HG03103 (cell line): Measurements from ENCODE around the gene SNX20.

Experiments
- ATAC-seq: cut with Tn5 transposase; IDR thresholded peaks from one replicate; pipeline ENCODE4 v1.9.1; 2021; ENCODE audit warnings: low read depth; ENCODE audit not compliant: unreplicated experiment

SNX20 gene

DNA sequence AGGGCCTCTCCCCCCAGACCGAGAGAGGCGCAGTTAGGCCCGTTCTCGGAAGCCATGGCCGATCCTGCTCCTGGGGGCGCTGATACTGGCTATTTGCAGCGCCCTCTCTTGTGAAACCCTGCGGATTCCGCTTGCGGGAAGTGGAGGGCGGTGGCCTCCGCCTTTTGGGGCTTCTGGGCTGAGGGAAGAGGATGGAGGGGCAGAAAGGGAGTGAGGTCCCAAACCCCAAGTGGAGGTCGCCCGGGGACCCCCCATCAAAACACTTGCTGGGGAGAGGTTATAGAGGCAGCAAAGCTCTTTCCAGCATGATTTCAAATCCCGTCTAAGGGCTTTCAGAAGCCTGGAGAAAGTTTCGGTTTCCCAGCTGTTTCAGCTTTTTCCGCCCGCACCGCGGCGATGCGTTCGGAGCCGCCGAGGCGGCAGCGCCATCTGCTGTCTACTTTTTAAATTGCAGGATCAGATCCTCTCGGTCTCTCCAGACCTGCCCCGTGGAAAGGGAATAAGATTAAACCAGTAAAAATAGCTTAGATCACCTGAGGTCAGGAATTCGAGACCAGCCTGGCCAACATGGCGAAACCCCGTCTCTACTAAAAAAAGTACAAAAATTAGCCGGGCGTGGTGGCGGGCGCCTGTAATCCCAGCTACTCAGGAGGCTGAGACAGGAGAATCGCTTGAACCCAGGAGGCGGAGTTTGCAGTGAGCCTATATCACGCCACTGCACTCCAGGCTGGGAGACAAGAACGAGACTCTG is 15.8 kb downstream of the SNX20 start:
- no peak for ATAC-seq

DNA sequence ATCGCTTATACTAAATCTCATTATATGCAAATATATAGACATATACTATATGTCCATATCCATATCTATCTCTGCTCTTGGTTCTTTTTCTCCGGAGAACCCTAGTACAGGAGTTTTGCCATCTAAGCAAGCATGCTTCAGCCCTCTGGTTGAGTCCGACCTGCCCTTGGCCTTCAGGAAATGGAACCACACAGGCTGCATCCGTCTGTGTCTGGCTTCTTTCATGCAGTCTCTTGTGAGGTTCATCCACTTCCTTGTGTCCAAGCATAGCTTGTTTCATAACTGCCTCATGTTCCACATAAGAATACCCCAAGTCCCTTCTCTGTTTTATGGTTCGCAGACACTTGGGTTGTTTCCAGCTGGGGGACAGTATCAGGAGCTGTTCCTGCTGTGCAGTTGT is 16.8 kb downstream of the SNX20 start:
- ATAC-seq: no peak

DNA sequence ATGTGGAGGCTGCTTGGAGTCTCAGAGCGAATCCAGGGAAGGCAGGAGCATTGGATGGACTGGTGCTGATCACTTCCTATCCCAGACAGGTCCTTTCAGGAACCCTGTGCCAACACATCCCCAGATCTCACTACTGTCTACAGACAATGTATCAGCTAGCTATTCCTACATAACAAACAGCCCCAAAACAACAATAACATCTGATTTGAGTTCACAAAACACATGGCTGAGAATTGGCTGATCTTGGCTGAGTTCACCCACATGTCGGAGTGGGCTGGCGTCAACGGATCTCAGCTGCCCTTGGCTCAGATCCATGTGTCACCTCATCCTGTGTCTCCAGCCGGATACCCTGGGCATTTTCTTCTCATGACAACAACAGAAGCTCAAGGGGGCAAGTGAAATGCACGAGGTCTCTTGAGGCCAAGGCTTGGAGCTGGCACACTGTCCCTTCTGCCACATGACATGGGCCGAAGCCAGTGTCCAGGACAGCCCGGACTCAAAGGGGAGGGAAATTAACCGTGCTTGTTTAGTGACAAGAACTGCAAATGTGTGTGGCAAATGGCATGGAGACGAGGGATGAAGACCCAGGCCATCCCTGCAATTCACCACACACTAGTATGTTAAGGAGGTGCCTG is 18.7 kb downstream of the SNX20 start:
- no peak for ATAC-seq

DNA sequence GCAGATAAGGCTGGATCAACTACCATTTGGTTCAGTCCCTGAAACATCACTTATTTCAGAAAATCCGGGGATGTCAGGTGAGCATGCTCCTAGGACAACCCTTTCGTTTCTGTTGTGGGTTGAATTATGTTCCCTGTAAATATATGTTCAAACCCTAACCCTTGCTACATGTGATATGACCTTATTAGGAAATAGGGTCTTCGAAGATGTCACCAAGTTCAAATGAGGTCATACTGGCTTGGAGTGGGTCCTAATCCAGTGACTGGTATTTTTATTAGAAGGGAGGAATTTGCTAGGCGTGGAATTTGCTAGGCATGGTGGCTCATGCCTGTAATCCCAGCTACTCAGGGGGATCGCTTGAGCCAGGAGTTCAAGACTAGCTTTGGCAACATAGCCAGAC is 21.3 kb downstream of the SNX20 start:
- ATAC-seq: no peak

DNA sequence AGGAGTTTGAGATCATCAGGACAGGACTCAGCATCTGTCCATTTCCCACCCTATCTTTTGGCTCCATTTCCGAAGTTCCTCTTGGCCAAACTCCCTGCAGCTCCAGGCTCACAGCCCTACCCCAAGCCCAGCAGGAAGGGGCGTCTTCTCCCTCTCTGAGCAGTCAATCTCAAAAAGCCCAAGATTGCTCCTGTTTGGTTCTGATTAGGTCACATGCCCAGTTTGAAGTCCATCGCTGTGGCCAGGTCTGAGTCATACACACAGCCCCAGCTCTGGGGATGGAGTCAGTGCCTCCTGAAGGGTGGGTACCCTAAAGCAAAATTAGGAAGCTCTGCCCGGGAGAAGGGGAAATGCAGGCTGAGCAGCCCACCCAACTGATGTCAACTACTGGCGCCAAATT is 23.9 kb downstream of the SNX20 start:
- no peak for ATAC-seq

DNA sequence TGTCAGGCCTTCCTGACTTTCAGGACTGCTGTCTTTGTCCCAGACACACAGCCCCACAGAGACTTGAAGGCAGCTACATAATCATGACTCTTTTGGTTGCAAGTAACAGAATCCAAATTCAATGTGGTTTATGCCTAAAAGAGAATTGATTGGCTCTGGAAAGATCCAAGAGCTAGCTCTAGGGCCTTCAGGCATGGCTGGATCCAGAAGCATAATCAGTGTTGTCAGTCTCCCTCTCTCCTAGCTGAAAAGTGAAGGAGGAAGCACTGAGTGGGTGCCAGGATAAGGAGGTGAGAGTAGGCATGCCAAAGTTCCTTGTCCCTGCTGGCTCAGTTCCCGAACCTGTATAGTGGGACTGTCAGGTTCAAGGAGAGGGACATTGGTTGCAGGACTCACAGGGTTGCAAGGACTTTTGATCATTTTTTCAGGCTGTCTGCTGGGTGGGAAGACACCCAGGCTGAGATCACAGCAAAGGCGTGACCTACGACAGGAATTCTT is 25.5 kb downstream of the SNX20 start:
- ATAC-seq: no peak

DNA sequence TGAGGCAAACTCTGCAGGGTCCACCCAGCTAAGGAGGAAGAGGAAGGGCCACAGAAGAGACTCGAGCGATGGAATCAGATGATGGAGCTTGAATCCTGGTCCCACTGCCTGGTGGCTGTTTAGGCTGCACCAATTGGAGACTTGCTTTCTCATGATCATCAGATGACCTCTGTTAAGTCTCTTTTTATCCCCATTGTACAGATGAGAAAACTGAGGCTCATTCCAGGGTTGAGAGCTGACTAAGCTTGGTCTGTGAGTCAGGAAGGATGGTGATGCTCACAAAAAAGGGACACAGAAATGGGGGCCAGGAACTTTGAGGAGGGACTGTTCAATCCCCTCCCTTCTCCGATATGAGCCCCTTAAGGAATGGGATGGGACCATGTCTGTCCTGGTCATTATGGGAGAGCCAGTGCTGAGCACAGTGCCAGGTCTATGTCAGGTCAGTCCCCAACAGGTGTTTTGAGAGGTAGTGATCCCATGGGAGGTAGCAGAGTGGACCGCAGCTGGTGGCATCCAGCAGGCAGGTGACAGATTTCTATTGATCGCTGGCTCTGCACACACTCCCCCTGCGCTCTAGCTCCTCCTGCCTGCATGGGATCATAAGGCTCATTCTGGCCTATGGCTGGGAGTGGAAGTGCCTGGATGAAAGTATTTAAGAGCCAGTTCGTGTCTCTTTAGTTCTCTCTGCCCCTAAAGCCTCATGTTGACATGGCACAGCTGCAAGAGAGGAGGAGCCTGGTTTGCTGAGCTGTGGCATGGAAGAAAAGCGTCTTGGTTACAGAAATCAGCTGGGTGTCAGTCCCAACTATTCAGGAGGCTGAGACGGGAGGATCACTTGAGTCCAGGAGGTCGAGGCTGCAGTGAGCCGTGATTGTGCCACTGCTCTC is 27.2 kb downstream of the SNX20 start:
- no peak for ATAC-seq

DNA sequence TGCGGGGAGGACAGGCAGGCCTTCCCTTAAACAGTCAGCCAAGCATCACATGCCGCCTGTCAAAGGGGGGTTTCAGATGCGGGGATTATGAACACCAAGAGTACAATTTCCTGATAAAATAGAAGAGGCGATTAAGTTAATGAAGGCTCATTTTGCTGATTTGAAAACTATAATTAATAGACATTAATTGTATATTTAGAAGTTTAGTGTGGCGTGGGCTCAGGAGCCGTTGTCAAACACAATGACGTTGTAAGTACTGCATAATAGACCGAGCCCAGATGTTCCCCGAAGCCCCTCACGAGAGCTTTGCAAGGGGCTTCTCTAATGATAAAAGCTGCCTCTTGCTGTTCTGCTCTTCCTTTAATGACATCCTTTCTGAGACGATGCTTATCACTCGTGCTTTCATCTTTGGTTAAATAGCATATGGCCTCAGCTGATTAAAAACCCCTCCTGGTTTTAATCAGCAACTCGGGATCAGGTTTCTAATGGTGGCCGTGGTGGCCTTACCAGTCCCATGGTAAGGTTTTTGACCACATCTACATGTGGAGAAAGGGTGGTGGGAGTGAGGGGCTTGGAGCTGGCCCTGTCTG is 28.2 kb downstream of the SNX20 start:
- no peak for ATAC-seq

DNA sequence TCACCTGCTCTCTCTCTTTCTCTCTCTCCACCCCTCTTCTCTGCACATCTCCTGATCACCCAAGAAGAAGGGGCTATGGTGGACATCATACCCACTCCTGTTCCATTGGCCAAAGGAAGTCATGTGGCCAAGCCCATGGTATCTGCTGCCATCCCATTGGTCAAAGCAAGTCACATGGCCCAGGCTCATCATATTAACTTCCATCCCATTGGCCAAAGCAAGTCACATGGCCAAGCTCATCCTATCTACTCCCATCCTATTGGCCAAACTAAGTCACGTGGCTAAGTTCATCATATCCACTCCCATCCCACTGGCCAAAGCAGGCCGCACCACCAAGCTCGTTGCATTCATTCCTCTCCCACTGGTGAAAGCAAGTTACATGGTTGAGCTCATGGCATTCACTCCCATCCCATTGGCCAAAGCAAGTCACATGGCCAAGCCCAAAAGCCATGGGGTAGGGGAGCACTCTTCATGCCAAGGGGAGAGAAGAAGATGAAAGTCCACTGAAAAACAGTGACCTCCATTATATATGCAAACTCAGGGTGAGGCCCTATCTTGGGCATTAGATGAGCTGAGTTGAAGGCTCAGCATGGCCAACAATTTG is 29.2 kb downstream of the SNX20 start:
- ATAC-seq: no peak

DNA sequence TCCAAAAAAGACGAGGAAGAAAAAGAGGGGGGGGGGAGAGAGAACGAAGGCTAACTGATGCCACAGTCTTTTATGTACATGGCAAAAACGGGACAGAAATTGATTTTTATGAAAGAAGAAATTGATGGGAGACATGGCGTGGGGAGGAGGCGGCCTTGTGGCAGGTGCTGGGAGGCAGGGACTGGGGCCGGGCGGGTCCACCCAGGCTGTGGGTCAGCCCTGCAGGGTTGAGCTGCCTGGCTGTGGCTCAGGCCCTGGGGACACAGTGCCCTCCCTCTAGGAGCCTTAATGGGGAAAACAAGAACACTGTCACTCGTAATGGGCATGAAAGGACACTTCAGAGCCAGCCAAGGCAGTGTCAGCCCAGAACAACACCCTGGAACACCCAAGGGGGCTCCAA is 34.8 kb downstream of the SNX20 start:
- no peak for ATAC-seq

DNA sequence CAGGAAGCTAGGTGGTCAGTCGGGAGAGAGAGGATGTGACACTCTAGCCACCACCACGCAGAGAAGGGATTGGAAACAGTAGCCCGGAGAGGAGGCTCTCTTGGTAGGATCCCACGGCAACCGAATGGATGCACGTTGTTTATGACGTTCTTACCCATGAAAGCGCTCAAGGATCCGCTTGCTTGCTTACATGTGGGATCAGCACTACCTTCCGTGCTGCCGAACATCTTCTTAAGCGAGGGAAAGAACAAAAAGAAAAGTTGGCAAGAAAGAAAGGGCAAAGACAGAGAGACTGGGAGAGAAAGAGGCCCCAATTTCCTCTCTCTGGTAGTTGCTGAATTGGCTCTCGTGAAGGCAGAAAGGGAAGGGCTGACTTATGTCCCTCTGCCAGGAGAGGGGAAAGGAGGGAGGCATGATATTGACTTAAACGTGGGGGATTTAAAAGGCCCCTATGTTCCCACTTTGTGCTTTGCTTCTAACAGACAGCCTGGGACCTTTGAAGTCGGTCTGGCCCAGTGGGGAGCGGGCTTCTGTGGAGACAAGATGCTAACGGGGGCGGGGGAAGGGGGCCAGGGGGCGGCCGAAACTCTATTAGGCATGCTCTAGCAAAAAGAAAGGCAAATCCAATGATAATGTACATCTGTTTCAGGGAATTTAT is 35.4 kb downstream of the SNX20 start:
- ATAC-seq: no peak

DNA sequence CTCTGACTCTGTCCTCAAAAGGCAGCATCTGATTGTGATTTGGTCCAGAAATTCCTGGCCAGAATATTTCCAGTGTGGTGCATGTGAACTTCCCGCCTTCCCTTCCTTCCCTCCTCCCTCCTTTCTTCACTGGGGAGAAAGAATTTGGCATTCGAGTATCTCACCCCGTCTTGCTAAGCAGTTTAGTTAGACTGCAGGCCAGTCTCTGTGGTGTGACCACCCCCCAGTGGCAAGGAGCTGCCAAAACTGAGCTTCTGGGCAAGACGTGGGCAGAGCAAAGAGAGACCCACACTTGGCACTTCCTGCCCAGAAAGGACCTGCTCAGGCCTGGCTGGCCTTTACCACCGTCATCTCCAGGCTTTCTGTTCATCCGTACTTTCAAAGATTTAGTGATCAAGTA is 36.4 kb downstream of the SNX20 start:
- no peak for ATAC-seq

DNA sequence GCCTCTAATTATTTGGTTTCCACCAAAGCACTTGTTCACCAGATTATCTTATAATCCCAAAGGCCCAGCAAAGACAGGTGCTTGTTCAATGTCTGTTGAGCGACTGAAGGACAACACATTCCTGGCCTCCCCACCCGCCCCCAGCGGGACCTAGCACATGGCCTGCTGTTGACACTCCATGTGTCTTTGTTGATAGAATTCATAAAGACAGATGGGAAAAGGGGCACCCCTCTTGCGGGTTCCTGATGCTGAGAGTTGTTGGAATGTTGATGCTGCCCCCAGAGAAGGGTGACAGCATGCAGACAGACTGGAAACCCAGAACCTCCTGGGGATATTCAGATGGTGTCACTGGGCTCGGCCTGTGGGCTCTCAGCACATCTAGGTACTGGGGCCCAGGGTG is 36.9 kb downstream of the SNX20 start:
- ATAC-seq: no peak

DNA sequence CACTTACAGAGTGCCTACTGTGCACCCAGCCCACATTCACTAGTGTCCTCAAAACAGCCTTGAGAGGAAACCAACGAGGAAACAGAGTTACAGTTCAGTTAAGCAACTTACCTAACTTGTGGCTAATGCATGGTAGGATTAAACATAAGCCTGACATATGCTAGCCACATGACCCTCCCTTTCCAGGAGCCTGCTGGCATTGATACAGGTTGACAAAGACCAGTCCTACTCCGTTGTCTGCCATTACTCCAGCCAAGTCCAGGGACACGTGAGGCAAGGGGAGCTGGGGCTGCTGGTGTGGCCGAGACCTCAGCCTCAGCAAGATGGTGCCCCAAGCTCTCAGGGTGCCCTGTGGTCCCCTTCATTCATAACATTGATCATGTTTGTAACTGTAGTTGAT is 37.9 kb downstream of the SNX20 start:
- ATAC-seq: no peak

DNA sequence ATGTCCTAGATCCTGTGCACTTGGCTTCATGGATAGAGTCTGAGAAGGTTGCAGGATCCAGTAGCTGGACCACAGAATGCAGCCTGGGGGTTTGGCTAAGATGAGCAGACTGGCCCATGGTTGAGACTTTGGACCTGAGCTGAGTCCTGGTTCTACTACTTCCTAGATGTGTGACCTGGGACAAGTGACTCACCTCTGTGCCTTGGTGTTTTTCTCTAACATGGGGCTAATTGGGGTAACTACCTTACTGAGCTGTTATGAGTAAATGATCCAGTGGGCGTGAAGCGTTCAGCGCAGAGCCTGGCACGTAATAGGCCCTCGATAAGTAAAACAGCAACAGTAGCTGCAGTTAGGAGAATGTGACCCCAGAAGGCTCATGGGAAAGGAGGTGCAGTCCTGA is 38.8 kb downstream of the SNX20 start:
- no peak for ATAC-seq

DNA sequence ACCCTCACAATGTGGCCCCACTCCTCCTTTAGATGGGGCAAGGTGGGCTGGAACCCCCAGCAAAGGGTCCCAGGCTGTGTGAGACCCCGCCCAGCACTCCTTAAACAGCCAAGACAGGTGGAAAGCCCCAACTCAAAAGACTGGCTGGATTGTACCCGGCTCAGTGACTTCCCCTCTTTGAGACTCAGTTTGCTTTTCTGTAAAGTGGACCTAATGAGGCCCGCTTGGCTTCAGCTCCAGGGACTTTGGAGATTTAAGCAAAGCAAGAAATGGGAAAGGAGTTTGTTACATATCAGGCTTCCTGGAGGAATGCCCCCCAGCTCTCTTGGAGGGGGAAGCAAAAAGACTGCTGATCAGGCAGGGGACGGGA is 39.3 kb downstream of the SNX20 start:
- no peak for ATAC-seq

DNA sequence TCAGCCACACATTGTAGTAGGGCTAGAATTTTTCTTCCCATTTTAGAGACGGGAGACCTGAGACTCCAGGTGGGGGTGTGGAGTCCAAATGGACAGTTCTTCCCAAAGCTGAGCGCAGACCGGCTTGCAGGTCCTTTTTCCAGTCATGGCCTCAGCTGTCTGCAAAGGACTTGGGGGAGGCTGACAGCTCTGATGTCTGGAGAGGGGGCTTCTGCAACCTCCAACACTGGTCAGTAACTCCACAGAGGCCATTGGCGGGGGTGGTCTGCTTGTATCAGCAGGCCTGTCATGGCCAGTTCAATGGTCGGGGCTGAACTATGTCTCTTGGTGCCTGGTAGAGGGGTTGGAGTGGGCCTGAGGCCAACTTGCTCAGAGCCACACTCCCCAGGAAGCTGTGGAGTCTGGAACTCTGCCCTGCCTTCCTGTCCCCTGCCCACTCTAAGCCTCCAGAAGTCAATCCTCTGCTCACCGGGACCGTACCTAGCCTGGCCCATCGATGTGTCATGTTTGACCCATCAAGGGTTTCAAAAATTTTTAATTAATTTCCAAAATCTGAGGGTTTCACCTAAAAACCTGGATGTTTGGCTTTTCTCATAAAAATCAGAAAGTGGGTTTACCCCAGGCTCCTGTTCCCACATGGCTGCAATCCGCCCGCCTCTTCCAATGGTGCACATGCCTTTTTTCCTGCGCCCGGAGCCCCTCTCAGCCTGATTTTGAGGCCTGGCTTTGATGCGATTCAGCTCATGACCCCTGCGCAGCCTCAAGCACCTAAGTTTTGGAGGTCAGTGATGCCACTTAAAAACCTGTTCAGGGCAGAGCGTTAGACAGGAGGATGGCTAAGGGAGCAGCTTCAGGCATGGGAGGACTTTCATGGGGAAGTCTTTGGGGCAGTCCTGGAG is 39.9 kb downstream of the SNX20 start:
- ATAC-seq: no peak

DNA sequence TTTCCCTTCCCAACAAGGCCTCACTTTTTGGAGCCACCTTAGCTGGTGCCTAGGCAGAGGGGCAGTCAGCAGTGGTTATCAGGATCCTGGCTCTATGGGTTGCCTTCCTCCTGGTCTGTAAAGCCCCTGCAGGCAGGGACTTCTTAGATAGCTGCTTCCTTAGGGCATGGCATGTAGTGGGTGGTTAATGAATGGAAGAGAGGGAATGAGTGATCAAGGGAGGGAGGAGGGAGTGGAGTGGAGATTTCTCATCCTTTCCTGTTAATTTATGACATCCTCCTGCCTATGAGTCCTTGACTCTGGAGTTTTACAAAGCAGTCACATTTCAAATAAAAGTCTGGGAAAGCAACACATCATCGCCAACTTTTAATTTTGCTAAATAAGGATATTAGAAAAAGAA is 40.7 kb downstream of the SNX20 start:
- ATAC-seq: no peak
